NCI-H2227 (cell line): ENCODE data around the gene STK24.

Experiments
- DNase-seq: peaks from one replicate; lab custom pipeline; 2025; ENCODE audit not compliant: unreplicated experiment; lab: John Stamatoyannopoulos, UW

Gene STK24

DNA sequence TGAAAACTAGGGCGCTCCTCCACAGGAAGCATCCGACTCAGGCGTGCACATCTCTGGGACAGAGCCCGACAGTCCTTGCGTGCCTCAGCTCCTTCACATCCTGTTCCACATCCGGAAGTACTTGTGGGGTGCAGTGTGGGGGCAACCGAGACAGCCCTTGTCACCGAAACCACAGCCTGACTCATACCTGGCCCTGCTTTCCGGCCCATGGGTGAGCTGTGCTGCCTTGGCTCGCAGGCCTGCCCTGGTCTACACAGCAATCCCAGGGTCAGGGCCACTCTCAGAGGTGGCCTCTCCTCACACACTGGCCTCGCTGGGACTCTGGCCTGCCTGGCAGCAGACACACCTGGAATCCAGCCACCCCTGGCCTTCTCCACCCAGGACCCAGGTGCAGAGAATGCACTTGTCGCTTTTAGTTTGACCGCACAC, 100.4 kb downstream of the STK24 start:
- no peak for DNase-seq

GRCh38 chr13:98476106-98476505, 100.8 kb downstream of the STK24 start:
- no peak for DNase-seq

- no peak for DNase-seq
Observed at GRCh38 chr13:98475522-98475921, 101.4 kb downstream of the STK24 start.

DNA sequence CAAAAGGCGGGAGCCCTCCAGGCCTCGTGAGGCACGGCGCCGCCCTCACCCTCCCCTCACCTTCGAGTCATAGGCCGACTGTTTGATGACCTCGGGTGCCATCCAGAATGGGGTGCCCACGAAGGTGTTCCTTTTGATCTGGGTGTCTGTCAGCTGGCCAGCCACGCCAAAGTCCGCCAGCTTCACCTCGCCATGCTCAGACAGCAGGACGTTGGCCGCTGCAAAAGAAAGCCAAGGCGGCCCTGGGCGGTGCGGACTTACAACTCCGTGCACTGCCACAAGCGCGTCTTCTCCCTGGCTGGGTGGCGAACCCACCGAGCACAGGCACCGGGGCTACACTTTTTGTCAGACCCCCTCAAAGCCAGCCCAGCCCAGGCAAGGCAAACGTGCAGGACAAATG, 102.1 kb downstream of the STK24 start:
- DNase-seq: no peak

DNA sequence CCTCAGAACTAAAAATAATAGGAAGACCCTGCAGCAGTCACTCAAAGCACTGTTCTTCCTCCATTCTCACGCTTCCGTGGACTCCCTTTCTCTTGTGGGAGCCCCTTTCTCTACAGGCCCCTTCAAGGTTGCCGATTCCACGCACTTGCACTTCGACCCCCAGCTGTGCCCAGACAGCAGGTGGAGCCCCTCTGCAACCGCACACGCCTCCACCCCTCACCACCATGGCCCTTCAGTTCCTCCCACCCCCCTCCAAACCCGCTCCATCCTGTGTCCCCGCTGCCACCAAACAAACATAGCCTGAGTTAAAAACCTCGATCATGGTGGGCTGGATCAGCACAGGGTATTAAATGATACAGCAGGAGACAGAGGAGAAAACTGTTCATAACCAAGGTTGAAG, 102.6 kb downstream of the STK24 start:
- DNase-seq: no peak

GRCh38 chr13:98473788-98474144, 103.1 kb downstream of the STK24 start:
- no peak for DNase-seq

- no peak for DNase-seq
Observed at GRCh38 chr13:98473135-98473787, 103.6 kb downstream of the STK24 start.

DNA sequence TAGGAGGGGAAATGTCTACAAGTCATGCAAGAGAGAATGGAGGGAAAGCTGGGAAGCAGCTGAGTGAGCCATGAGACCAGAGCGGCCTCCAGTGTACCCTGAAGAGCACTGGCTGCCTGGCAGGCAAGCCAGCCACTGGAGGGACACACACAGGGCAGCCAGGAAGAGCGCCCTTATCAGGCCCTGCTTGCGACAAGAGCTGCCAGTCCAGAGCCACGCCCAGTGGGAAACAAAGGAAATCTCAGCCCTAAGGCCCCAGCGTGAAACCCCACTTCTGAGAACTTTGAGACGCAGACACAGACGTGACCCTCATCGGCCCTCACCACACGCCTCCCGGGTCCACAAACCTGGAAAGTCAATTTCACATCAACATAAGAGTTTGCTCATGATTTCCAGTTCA, 105.0 kb downstream of the STK24 start:
- DNase-seq: no peak

DNA sequence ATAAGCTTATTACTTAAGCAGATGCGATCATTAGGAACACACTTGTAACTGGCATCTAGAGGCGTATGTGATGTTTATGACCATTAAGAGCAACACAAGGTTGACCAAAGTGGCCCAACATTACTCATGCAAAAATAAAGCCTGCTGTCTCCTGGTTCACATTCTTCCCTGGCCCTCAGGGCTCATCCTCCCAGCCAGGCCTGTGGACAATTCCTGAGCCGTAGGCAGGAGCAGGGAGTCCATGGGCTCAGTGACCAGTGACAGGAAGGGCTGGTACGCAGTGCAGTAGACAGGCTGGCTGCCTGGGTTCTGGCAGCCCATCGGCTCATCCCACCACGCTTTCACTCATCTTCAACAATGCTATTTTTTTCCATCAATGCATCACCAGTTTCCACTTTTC, 106.0 kb downstream of the STK24 start:
- no peak for DNase-seq

GRCh38 chr13:98468929-98469328, 108.0 kb downstream of the STK24 start:
- DNase-seq: no peak

GRCh38 chr13:98468361-98468760, 108.5 kb downstream of the STK24 start:
- no peak for DNase-seq

DNA sequence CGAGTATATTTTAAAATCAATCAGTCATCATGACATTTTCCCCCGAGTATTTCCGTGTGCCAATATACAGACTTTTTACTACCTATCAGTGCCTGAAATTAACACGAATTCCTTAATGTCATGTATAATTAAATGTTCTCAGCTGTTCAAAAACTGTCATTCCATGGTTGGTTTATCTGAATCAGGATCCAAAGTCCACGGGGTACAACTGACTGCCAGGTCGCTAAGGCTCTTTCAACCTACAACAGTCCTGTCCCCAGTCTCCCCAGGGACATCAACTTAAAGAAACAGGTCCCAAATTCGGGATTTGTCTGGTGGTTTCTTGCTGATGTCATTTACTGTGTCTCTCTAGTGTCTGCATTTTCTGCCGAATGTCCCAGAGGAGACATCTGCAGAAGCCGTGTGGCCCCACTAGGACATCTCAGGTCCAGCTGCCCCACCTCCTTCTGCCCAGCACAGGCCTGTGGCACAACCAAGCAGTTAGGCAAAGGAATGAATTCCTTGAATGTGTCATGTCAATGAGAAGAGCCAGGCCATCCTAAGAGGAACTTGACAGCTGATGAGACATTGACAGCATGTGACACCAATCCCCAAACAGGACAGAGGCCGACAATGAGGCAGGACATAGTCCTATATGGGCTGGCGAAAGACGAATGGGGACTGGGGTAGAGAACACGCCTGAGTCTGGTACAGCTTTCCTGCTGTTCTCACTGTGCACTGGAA, 109.5 kb downstream of the STK24 start:
- no peak for DNase-seq

DNA sequence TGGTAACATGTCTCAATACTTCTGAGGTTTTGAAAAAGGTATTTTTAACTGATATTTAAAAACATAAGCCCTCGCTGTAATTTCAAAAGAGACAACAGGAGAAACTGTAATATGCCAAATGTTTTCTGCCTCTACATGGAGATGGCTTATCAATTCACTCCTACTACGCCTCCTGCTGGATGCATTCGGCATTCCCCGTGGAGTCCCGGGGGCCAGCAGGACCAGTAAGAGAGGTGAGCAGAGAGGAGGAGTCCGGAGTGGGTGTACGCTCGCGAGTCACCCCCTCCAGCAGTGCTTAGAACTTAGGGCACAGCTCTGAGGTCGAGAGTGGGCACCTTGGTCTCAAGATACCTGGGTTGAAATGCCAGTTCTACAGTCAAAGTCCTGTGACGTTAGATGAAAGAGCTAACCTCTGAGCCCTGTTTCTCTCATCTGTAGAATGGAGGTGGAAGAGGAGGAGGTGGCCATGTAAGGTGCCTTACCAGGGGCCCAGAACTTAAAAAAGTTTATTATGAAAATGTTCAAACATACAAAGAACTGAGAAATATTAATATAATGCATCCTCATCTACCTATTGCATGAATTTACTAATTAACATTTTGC, 110.2 kb downstream of the STK24 start:
- peak; percentile 13 for DNase-seq

GRCh38 chr13:98462946-98463345, 114.0 kb downstream of the STK24 start:
- DNase-seq: no peak

DNA sequence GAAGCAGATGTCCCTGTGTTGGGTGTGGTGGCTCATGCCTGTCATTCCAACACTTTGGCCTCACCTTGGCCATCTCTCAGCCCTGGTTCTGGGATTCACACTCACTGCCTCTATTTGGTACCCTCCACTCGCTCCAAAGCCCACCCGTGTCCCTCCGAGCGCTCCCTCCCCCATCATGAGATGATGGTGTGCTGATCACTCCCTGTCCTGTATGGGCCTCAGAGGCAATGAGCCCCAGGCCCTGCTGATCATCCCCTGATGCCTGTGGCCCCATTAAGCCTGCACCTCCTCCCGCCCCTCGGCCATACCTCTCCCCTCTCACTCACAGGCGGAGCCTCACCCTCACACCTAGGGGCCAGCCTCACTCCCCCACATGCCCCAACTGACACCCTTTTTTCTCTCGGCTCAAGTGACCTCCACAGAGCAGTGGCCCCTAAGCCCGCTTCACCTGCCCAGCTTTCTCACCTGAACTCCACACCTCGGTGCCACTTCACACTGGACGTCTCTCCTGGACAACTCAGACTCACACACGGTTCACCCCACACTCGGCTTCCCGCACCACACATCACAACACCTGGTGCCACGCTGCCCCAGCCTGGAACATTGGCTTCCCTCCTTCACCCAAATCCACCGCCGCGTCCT, 114.5 kb downstream of the STK24 start:
- DNase-seq: no peak

GRCh38 chr13:98461486-98462240, 115.2 kb downstream of the STK24 start:
- no peak for DNase-seq

- DNase-seq: no peak
Observed at GRCh38 chr13:98460516-98460915, 116.4 kb downstream of the STK24 start.

DNA sequence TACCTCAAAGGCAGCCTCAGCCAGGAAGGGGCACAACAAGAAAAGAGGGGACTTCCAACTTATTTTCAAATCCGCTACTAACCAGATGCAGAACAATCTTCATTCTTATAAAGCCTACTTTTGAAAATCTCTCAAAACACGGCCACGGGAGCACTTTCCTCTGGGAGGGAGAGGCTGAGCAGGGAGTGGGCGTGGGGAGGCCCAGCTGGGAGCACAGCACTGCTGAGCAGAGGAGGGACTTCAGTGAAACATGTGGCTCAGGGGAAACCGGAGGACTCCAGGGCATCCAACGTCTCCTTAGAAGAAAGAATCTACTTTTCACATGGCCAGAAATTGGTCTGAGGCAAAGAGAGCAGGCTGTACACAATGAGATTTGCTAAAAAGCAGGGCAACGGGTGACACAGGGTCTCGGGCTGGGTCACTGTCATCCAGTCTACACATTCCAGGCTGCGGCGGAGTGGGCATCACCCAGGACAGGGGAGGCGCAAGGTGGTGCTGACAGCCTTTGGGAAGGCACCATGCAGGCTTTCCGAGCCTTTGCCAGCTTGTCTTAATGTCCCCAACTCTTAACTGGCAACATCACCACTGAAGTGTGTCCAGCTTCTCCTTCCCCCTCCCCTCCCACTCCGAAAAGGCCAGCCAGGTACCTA, 117.1 kb downstream of the STK24 start:
- no peak for DNase-seq

GRCh38 chr13:98459171-98459681, 117.7 kb downstream of the STK24 start:
- DNase-seq: no peak

GRCh38 chr13:98458431-98458830, 118.5 kb downstream of the STK24 start:
- DNase-seq: no peak

DNA sequence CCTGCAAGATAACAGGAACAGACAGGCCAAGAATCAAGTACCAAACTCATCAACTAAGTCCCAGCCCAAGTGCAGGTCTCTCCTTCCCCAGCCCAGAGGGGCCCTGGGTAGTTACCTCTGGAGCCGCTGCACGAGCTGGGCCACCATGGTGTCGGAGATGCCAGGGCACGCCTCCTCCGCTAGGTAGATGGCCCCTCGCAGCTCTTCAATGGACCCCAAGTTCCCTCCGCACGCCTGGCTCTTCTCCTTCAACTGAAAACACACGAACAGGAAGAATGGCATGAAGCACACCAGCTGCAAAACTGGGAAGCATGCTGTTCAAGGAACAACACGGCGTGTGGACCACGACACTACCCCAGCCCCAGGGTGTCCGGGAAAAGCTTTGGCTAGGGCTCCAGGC, 119.9 kb downstream of the STK24 start:
- no peak for DNase-seq
